Smooth muscle cell (in vitro differentiated cells): Measurements from ENCODE around the gene NQO1. TPM values are rescaled to one million over a fixed set of nuclear protein-coding genes. Genes with fewer than 3 reads are reported as not detected.

ENCODE experiments used
- DNase-seq: peaks from one replicate; lab custom pipeline; 2025; ENCODE audit not compliant: unreplicated experiment; lab: John Stamatoyannopoulos, UW
- H2AFZ ChIP-seq: fragments of 200-600 bp; sonication (generic); 2 replicates; pipeline ENCODE4 v1.6.0; 2016; ENCODE audit warnings: antibody characterized with exemption, low read depth, mild to moderate bottlenecking
- H3F3A ChIP-seq: fragments of 200-600 bp; sonication (generic); 2 replicates; pipeline ENCODE4 v1.6.0; 2017; ENCODE audit warnings: antibody characterized with exemption, low read depth
- H3K27ac ChIP-seq: fragments of 200-600 bp; sonication (generic); 2 replicates; pipeline ENCODE4 v1.5.1; 2016; ENCODE audit warnings: low read depth, mild to moderate bottlenecking
- H3K27me3 ChIP-seq: fragments of 200-600 bp; sonication (generic); 2 replicates; pipeline ENCODE4 v1.6.1; 2016; ENCODE audit warnings: low read depth, mild to moderate bottlenecking
- H3K36me3 ChIP-seq: fragments of 200-600 bp; sonication (generic); 2 replicates; pipeline ENCODE4 v1.5.1; 2016; ENCODE audit warnings: low read depth
- H3K4me1 ChIP-seq: fragments of 200-600 bp; sonication (generic); 2 replicates; pipeline ENCODE4 v1.5.1; 2016; ENCODE audit warnings: low read depth
- H3K4me2 ChIP-seq: fragments of 200-600 bp; sonication (generic); 2 replicates; pipeline ENCODE4 v1.6.0; 2016; ENCODE audit warnings: mild to moderate bottlenecking
- H3K4me3 ChIP-seq: fragments of 200-600 bp; sonication (generic); 2 replicates; pipeline ENCODE4 v1.5.1; 2016; ENCODE audit warnings: mild to moderate bottlenecking
- H3K79me2 ChIP-seq: fragments of 200-600 bp; sonication (generic); 2 replicates; pipeline ENCODE4 v1.6.0; 2016; ENCODE audit warnings: low read depth, mild to moderate bottlenecking
- H3K9ac ChIP-seq: fragments of 200-600 bp; sonication (generic); 2 replicates; pipeline ENCODE4 v1.6.0; 2016; ENCODE audit warnings: low read depth
- H3K9me3 ChIP-seq: fragments of 200-600 bp; sonication (generic); replicated peaks from 2 replicates; pipeline ENCODE4 v1.5.1; 2016; ENCODE audit warnings: low read depth
- H4K20me1 ChIP-seq: fragments of 200-600 bp; sonication (generic); 2 replicates; pipeline ENCODE4 v1.6.0; 2016; ENCODE audit warnings: low read depth
- WGBS: methylation state at CpG from one replicate; pipeline ENCODE4 v1.1.7; 2016; ENCODE audit warnings: low lambda C conversion rate; 5-methylcytosine and 5-hydroxymethylcytosine counted together
- polyA plus RNA-seq: library from polyadenylated mRNA; unstranded; fragments of >200 nt; fragmentation: Nextera tagmentation; extraction: Ambion mirVana; gene quantifications from 2 replicates; pipeline ENCODE4 v1.2.1, GENCODE V29; 2016
- total RNA-seq: library from RNA; depleted of rRNA; stranded (reverse); fragments of >200 nt; gene quantifications from 2 replicates; pipeline ENCODE4 v1.2.3, GENCODE V29; 2014
- TF ChIP-seq, protein P1 (sequence below): fragments of 200-600 bp; sonication (generic); IDR thresholded peaks from 2 replicates; pipeline ENCODE4 v1.5.1; 2017; ENCODE audit warnings: borderline replicate concordance, mild to moderate bottlenecking, antibody characterized with exemption; ENCODE audit not compliant: insufficient read depth, poor library complexity, severe bottlenecking

NQO1 gene
- total and polyA plus RNA-seq, 2 experiments from 2014 or later = 121 to 129 TPM

DNA sequence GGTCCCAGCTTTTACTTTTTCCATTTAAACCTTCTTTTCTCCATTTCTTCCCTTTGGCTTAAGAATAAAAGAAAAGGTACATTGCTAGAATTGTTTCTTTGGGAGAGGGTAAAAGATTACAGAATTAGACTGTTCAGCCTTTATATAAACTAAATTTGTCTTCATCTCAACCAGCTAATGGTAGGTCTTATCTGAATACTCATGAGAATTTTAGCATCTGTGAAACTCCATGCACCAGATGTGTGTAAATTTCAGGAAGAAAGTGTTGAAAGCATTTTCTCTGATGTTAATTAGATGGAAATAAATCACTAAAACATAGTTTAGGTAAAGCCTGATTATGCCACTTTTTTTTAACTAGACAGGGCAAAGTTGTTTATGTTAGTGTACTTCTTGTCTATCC is 24.9 kb downstream of the NQO1 start:
- H3F3A ChIP-seq = no peaks in the 10 kb centered on the region
- H3K4me1 ChIP-seq = no peaks in the 10 kb centered on the region
- peaks cover 48% of the 10 kb centered on the region for H3K79me2 ChIP-seq
- no peak overlapping the region for H3K27ac ChIP-seq
- no peak overlapping the region for H3K4me3 ChIP-seq
- TF ChIP-seq, protein P1, sequence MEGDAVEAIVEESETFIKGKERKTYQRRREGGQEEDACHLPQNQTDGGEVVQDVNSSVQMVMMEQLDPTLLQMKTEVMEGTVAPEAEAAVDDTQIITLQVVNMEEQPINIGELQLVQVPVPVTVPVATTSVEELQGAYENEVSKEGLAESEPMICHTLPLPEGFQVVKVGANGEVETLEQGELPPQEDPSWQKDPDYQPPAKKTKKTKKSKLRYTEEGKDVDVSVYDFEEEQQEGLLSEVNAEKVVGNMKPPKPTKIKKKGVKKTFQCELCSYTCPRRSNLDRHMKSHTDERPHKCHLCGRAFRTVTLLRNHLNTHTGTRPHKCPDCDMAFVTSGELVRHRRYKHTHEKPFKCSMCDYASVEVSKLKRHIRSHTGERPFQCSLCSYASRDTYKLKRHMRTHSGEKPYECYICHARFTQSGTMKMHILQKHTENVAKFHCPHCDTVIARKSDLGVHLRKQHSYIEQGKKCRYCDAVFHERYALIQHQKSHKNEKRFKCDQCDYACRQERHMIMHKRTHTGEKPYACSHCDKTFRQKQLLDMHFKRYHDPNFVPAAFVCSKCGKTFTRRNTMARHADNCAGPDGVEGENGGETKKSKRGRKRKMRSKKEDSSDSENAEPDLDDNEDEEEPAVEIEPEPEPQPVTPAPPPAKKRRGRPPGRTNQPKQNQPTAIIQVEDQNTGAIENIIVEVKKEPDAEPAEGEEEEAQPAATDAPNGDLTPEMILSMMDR = no peak
- H3K9ac ChIP-seq = no peak overlapping the region
- DNase-seq = no peak
- H3K4me2 ChIP-seq = no peak overlapping the region
- H3K9me3 ChIP-seq = no peaks in the 10 kb centered on the region
- H2AFZ ChIP-seq = no peak overlapping the region
- peaks cover 2% of the 10 kb centered on the region for H3K36me3 ChIP-seq
- peaks cover 42% of the 10 kb centered on the region for H4K20me1 ChIP-seq
- no peaks in the 10 kb centered on the region for H3K27me3 ChIP-seq

- no peaks in the 10 kb centered on the region for H3F3A ChIP-seq
- no peaks in the 10 kb centered on the region for H3K27me3 ChIP-seq
- no peak overlapping the region for H3K9ac ChIP-seq
- peaks cover 46% of the 10 kb centered on the region for H4K20me1 ChIP-seq
- no peak overlapping the region for H3K4me3 ChIP-seq
- no peaks in the 10 kb centered on the region for H3K9me3 ChIP-seq
- TF ChIP-seq, protein P1 = no peak
- H3K27ac ChIP-seq = no peak overlapping the region
- DNase-seq = no peak
- no peak overlapping the region for H3K4me2 ChIP-seq
- H3K36me3 ChIP-seq = peaks cover 11% of the 10 kb centered on the region
- H2AFZ ChIP-seq = no peak overlapping the region
- WGBS = 100% methylated on average over 1 of the region's 1 CpG
- peaks cover 59% of the 10 kb centered on the region for H3K79me2 ChIP-seq
- H3K4me1 ChIP-seq = no peaks in the 10 kb centered on the region
Measured at GRCh38 chr16:69699915-69700314, 26.4 kb downstream of the NQO1 start.

GRCh38 chr16:69698404-69698803 is 28.0 kb downstream of the NQO1 start:
- H3K4me3 ChIP-seq = no peak overlapping the region
- WGBS = 87% methylated on average over 3 of the region's 3 CpGs
- H3F3A ChIP-seq = peaks cover 4% of the 10 kb centered on the region
- H4K20me1 ChIP-seq = peaks cover 49% of the 10 kb centered on the region
- TF ChIP-seq, protein P1 = no peak
- H3K79me2 ChIP-seq = peaks cover 64% of the 10 kb centered on the region
- DNase-seq = no peak
- H3K27ac ChIP-seq = no peak overlapping the region
- H3K4me1 ChIP-seq = no peaks in the 10 kb centered on the region
- no peak overlapping the region for H2AFZ ChIP-seq
- H3K4me2 ChIP-seq = no peak overlapping the region
- H3K36me3 ChIP-seq = peaks cover 24% of the 10 kb centered on the region
- H3K9me3 ChIP-seq = no peaks in the 10 kb centered on the region
- H3K9ac ChIP-seq = no peak overlapping the region
- no peaks in the 10 kb centered on the region for H3K27me3 ChIP-seq

DNA sequence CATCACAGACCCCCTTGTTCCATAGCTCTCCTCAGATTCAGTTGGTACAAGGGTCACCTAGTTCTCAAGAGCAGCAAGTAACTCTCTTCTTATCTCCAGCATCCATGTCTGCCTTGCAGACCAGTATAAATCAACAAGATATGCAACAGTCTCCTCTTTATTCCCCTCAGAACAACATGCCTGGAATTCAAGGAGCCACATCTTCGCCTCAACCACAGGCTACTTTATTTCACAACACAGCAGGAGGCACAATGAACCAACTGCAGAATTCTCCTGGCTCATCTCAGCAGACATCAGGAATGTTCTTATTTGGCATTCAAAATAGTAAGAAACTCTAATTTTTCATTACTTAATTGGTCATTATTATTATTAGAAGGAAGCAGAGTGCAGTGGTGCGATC is 32.4 kb downstream of the NQO1 start:
- Histone ChIP-seq H3K27ac (peak overlapping the region; percentile 61), H3K79me2 (peaks cover 35% of the 10 kb centered on the region), H4K20me1 (peaks cover 36% of the 10 kb centered on the region), H3F3A (peaks cover 36% of the 10 kb centered on the region), H3K27me3 (no peaks in the 10 kb centered on the region), H3K4me3 (no peak overlapping the region), H3K4me2 (no peak overlapping the region), H3K36me3 (peaks cover 42% of the 10 kb centered on the region), H2AFZ (no peak overlapping the region), H3K9me3 (no peaks in the 10 kb centered on the region), H3K9ac (no peak overlapping the region), H3K4me1 (no peaks in the 10 kb centered on the region)
- no peak for DNase-seq
- TF ChIP-seq, protein P1 = no peak
- WGBS = 96% methylated on average over 2 of the region's 2 CpGs
